C4-2B (cell line): Measurements from ENCODE around the gene PFDN1.
"Not testable (repeated sequence)": the region's sequence is repeated elsewhere in the genome, so short reads cannot be mapped to it uniquely, and the experiment has no call there.

ENCODE experiments used
- H3K27ac ChIP-seq: fragments of 450-650 bp; 2 replicates; pipeline ENCODE4 v1.5.1; 2017
- ZFX ChIP-seq: fragments of 450-650 bp; IDR thresholded peaks from 2 replicates; pipeline ENCODE4 v1.6.1; 2017
- TF ChIP-seq, protein P1 (sequence below): fragments of 450-650 bp; conservative IDR thresholded peaks from 2 replicates; pipeline ENCODE4 v1.5.1; 2017; ENCODE audit warnings: mild to moderate bottlenecking

Gene PFDN1

DNA sequence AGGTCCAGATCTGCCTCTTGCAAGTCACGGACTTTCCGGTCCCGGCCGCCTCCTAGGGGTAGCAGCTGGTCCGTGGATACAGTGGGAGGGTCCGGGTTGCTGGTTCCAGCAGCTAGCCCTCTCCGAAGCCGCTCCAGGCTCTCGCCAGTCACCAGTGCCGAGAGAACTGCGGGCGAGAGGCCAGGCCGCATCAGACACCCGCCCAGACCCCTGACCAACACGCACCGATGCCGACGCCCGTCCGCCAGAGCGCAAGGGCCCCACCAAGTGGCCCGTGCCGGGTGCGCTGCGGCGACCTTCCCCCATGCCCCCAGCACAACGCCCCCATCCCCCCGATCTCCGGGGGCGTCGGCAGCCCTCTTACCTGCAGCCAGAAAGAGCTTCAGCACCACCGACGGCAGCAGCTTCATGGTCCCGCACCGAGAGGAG lies 43.0 kb upstream of the PFDN1 start:
- H3K27ac ChIP-seq: peak overlapping the region; percentile 54

DNA sequence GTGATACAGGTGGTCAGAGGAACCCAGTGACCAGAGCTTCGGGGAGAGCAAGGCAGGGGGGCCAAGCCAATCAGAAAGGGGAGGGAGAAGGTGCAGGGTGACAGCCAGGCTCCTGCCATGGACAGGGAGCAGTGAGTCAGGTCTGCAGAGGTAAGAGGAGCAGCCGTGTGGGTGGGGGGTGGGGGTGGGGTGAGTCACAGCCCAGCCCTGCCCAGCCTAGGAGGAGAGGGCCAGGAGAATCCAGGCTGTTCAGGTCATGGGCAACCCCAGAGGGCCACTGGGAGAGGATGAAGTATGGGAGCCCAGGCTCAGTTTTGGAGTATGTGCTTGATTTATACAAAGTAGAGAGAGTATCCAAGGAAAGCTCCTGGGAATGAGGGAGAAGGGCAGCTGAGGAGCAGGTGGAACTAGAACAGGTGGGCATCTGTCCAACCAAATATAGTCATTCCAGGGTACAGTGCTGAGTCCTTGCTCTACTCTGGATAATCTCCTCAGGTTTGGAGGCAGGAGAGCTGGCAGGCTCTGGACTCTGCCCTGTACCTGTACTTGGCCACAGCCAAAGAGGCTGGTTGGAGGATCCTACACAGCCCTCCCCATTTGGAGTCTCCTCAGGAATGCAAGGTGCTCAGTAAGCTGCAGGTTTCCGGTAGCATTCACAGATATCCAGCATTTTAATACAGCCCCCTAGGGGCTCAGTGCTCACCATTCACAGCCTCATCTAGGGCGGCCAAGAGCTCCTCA lies 42.0 kb upstream of the PFDN1 start:
- no peak for TF ChIP-seq ZFX
- TF ChIP-seq, protein P1, sequence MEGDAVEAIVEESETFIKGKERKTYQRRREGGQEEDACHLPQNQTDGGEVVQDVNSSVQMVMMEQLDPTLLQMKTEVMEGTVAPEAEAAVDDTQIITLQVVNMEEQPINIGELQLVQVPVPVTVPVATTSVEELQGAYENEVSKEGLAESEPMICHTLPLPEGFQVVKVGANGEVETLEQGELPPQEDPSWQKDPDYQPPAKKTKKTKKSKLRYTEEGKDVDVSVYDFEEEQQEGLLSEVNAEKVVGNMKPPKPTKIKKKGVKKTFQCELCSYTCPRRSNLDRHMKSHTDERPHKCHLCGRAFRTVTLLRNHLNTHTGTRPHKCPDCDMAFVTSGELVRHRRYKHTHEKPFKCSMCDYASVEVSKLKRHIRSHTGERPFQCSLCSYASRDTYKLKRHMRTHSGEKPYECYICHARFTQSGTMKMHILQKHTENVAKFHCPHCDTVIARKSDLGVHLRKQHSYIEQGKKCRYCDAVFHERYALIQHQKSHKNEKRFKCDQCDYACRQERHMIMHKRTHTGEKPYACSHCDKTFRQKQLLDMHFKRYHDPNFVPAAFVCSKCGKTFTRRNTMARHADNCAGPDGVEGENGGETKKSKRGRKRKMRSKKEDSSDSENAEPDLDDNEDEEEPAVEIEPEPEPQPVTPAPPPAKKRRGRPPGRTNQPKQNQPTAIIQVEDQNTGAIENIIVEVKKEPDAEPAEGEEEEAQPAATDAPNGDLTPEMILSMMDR: no peak
- no peak overlapping the region for H3K27ac ChIP-seq

More for the DNA sequence above, 43.0 kb upstream of the PFDN1 start:
- TF ChIP-seq, protein P1: no peak
- TF ChIP-seq ZFX: no peak

DNA sequence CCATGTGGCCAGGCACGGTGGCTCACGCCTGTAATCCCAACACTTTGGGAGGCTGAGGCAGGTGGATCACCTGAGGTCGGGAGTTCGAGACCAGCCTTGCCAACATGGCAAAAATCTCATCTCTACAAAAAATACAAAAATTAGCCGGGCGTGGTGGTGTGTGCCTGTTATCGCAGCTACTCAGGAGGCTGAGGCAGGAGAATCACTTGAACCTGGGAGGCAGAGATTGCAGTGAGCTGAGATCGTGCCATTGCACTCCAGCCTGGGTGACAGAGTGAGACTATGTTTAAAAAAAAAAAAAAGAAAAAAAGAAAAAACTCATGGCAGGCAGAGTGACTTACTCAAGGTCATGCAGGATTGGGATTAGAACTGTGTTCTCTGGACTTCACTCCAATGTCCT lies 40.9 kb upstream of the PFDN1 start:
- not testable (repeated sequence) for H3K27ac ChIP-seq

DNA sequence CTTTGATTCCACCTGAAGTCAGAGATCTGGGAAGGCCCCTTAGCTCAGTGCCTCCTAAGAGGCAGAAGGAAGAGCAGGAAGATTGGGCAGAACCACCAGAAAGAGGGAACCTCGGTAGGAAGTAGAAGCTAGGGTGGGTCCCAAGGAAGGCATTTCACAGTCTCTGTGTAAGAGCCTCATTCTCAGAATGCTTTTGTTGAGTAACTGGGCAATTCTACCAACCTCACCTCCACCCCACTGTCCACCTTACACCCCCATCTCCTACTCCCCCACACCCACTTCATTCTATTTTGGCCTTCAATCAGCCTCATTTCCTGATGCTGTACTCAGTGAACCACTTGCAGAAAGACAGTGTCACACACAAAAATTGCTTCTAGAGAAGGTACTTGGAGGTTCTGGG lies 40.0 kb upstream of the PFDN1 start:
- TF ChIP-seq, protein P1: no peak
- no peak for TF ChIP-seq ZFX
- no peak overlapping the region for H3K27ac ChIP-seq

DNA sequence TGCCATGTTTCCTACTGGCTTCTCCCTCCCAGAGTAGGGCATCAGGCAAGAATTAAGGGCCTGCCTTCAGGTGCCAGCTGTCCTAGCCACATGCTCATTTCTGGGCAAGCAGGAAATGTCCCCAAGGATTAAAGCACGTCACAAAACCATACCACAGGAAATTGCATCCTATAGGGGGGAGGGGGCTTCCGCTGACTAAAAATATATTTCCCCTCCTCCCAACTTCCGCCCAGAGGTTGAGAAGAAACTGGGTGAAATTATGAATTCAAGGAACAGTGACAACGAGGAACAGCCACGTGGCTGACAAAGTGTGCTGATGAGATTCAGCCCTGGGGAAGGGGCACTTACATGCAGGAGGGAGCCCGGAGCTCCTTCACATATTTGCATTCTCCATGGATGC lies 39.4 kb upstream of the PFDN1 start:
- no peak overlapping the region for H3K27ac ChIP-seq
- TF ChIP-seq ZFX: no peak
- TF ChIP-seq, protein P1: no peak

DNA sequence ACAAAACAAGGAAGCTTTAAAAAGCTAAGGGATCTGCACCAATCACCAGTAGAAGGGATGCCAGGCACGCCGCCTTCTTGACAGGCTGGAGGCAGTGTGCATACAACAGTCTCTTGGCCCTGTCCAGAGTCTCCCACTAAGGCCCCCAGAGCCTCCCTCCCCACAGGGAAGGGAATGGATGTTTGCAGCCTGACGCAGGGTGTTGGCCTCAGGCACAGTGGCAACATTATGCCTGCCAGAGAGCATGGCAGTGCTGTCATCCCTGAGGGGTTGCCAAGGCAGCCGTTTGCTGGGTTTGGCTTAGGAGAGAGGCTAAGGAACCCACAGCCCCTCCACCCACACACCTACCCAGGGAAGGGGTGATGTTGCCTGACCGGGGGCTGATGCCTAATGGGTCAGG lies 38.7 kb upstream of the PFDN1 start:
- H3K27ac ChIP-seq: no peak overlapping the region
- no peak for TF ChIP-seq ZFX
- TF ChIP-seq, protein P1: no peak

DNA sequence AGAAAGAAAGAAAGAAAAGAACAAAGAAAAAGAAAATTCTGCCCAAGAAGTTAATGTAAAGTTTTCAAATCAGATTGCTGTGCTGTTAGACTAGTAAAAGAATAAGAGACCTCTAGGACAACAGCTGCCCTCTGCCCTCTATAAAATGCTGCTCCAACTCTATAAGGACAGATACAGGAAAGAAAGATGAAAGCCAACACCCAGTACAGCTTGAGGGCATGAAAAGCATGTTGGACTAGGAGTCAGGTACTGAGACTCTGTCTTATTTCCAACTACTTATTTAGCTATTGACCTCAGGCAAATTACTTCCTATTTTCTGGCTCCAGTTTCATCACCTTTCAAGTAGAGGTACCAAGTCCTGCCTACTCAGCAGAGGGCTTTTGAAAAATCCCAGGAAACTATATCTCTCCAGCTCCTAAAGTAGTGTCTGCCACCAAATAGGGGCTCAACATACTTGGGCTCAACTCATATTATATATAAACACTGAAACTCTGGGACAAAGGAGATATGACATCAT lies 37.8 kb upstream of the PFDN1 start:
- H3K27ac ChIP-seq: no peak overlapping the region
- TF ChIP-seq, protein P1: no peak
- TF ChIP-seq ZFX: no peak

DNA sequence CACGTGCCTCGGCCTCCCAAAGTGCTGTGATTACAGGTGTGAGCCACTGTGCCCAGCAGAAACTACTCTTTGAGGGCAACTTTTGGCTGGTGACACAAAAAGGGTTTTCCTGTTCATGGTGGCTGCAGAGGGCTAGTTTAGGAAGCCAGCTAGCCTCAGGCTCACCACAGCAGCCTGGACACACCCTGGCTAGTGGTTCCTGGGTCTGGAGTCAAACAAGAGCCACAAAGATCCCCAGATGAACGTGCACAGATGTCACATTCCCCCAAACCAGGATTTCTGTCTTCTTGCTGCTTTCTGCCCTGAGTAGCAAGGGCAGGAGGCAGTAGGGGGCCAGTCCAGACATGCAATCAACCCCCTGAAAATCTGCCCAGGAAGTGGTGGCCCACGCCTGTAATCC lies 36.7 kb upstream of the PFDN1 start:
- TF ChIP-seq, protein P1: no peak
- no peak for TF ChIP-seq ZFX
- H3K27ac ChIP-seq: no peak overlapping the region; the same call in 1 of the 2 replicates
